SW 1271 (cell line): ENCODE data around the gene TBX5.

ENCODE experiments used
- DNase-seq, 2 experiments: peaks; one replicate each; lab custom pipeline; 2025; lab: John Stamatoyannopoulos, UW

Gene TBX5

DNA sequence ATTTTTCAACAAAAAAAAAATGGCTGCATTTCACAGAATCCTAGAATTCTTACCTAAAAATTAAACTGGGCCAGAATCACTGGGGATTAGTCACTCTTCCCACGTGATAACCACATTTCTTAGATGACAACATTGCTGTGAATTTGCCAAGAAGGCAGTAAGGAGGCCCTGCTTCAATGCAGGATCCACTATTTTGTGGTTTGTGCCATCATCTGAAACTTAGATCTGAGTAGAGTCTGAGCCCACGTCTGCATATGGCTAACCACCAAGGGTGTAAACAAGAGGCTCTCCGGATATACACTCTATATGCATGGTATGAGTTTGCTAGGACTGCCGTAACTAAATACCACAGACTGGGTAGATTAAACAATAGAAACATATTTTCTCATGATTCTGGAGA lies 24.4 kb upstream of the TBX5 start:
- DNase-seq: no peak

DNA sequence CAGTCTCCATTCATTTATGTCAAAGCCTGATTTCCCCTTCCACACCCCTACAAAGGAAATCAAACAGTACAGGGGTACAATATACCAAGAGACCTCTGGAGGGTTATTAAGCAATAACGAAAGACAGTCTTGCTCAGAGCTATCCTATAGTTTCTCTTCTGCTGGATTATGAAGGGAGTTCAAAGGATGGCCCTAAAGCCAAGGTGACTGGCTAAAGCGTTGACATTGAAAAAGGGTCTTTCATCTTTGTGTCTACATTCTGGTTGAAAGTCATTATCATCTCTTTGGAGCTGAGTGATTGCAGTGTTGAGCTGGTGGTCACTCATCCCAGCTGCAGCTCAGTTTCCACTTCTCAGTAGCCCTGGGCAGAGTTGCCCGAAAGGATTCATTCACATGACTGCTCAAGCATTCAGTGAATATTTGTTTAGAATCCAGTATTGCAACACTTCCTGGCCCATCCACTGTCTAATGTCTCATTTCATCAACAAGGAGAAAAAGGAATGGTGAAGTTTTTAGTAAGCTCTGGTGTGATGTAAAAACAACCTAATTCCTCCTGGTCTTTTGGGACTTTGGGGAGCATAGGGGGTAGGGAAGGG lies 19.2 kb upstream of the TBX5 start:
- no peak for DNase-seq

DNA sequence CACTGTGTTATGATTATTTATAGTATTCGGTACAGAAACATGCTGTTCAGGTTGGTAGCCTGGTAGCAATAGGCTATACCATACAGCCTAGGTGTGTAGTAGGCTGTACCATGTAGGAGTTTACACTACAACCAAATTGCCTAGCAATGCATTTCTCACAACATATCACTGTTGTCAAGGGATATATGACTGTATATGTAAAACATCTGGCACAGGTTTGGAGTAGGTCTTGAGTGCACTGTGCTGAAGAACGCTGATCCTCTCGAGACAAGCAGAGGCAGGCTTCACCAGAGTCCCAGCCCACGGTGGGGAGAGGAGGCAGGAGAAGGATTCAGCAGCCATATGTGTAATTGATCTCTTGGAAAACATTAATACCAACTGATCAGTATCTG lies 15.0 kb upstream of the TBX5 start:
- no peak for DNase-seq

DNA sequence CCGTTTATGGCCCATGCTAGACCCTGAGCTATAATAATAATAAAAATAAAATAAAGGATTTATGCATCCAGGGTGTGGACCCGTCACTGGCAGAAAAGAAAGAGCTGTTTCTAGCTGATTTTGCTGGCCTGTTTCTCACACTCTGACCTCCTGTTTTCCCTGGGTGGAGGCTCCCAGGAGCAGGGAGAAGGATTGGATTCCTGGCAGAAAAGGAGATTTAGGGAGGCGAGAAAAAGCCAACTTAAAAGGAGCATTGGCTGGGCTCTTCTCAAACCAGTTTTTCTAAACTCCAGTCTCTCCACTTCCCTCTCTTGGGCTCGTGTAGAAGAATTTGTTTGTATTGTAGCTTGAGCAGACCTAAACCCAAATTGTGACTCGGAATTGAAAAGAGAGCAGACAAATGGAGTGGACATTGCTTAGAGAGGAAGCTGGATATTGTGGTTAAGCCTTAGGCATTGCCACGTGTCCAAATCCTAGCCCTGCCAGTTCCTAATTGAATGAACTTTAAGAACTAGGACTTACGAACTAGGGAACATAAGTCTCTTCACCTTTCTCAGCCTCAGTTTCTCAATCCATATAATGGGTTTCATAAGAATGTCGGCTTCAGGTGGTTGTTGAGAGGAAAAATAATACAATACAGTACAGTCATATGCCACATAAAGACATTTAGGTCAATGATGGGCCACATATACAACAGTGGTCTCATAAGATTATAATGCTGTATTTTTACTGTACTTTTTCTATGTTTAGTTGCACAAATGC lies 14.4 kb upstream of the TBX5 start:
- no peak for DNase-seq

DNA sequence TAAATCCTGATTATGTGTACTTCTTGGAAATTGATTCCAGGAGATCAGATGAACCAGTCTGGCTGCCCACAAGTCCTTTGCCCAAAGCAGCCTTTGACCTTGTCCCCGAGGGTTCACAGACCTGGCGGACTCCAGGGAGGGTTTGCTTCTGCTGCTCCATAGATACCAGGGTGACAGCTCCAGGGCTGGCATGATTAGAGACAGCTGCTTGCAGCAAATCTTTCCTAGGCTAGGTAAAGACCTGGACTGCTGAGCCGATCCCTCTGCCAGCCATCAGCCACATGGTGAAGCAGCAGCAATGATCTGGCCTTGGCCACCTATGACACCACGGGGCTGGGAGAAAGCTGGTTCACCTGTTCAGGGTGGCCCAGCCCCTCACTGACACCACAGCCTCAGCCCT lies 10.1 kb upstream of the TBX5 start:
- DNase-seq: no peak

DNA sequence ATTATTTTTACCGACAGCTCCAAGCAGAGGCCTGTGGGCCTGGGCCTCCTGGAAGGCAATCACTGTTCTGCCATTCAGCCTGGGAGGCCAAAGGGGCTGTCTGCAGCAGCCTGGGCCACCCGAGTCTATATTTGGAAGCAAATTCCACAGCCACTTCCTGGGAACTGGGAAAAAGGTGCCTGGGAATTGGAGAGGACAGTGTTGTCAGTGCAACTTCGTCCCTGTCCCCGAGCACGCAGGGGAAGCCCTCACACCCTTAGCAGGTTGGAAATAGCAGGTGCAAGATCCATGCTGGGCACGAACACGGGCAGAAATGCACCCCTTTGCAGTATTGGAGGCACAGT lies 9.6 kb upstream of the TBX5 start:
- DNase-seq: no peak

DNA sequence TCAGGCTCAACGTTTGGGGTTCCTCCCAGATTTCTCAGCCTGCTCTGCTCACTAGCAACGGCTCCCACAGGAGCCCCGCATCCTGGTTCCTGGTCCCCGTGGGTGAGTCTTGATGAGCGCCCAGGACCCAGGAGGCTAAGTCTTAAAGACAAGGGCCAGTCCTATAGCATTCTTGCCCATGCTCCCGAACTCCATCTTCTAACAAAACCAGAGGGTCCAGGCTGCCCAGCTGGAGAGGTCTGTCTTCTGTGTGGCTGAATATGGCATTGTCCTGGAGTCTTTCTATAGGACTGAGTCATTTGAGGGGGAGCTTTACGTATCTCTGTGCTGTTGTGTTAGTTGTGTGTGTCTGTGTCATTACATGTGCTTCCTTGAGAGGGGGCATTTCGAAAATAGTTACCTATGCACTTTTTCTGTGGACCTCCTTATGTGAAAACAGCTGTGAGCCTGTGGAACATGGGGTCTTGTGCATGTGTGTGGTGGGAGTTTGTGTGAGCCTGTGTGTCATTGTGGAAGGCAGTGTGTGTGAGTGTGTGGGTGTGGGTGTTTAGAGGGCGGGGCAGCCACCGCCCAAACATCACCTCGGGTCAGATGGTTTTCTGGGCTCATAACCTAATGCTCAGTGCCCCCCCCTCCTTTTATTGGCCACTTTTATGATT lies 9.1 kb upstream of the TBX5 start:
- DNase-seq: no peak

DNA sequence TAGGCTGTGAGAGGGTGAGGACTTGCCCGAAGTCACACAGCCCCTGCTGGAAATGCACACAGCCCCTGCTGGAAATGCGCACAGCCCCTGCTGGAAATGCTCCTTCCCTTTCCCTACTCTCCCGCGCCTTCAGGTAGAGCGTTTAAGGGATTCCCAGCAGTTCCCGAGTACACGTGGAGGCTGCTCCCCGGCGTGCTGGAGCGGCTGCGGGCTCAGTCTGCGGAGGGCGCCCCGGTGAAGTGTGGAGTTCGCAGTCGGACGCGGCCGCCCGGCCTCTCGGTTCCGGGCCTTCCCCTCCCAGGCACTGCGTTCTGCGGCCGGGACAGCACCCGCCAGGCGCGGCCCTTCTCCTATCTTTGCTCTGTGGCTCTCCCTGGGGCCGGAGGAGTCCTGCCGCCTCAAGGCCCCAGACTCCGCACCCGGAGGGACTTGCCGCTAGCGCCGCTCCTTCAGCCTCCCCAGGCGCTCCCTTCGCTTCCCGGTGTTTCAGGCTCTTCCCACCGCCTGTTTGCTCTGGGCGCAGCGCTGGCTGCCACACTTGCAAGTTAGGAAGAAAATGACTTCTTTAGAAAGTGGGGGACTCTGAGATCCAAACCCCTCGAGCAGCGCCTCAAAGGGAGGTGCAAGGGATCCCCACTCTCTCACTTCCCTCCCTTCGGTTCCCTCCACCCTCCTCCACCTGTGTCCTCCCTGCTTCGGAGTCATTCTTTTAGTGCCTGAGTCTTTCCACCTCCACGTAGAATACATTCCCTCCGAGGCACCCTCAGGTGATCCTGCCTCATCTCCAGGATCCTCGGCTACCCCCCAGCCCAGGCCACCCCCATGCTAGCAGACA lies 8.3 kb upstream of the TBX5 start:
- no peak for DNase-seq

DNA sequence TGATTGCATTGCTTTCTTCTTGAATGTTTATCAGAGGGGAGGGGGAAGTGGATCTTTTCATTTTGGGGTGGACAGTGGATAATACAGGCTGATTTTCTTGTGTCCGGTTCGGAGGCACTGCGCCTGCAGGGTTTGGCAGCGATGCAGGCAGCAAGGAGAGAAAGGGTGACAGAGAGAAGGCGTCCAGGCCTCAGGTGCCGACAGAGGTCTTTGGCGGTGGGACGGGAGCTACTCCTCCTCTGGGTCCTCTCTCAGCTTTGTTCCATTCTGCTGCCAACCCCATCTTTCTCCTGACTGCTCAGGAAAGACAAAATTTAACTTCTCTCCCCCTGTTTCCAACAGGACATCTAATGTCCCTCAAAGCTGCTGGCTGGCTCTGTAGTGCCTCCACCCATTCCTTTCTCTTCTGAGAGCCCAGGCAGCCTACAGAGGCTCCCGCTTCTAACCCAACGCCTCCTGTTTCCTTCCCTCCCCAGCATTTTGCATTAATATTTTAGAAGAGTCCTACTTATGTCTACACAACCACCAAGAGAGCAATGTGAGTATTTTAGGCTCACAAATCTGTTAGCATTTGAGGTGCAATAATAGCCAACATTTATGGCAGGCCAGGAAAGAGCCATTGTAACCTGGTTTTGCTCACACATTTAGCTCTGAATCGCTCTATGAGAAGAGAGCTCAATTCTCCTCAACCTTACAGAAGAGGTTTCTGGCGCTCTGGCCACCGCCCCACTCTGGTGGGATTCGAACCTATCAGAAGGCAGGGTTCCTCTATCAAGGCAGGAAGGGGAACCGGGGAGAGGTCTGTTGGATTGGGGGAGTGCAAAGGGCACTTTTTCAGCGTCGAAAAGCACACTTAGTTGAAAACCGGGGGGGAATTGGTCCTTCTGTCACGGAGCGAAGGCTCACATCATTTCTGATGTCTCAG lies 7.1 kb upstream of the TBX5 start:
- no peak for DNase-seq

DNA sequence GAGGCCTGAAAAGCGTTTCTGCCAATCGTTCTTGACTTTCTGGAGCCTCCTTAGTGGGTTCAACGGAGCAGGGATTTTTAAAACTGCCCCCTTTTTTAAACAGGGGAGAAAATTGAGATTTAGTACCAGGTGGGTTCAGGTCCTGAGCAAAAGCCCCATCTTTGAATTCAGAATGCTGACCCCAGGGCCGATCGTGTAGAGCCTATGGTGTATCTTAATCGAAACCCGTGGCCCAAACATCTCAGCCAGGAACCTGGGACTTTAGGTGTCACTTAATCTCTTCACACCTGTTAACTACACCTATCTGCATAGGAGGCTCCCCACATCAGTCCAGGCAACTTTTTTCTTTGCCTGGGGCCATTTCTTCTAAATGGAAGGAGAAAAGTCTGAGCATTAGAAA lies 6.4 kb upstream of the TBX5 start:
- no peak for DNase-seq

DNA sequence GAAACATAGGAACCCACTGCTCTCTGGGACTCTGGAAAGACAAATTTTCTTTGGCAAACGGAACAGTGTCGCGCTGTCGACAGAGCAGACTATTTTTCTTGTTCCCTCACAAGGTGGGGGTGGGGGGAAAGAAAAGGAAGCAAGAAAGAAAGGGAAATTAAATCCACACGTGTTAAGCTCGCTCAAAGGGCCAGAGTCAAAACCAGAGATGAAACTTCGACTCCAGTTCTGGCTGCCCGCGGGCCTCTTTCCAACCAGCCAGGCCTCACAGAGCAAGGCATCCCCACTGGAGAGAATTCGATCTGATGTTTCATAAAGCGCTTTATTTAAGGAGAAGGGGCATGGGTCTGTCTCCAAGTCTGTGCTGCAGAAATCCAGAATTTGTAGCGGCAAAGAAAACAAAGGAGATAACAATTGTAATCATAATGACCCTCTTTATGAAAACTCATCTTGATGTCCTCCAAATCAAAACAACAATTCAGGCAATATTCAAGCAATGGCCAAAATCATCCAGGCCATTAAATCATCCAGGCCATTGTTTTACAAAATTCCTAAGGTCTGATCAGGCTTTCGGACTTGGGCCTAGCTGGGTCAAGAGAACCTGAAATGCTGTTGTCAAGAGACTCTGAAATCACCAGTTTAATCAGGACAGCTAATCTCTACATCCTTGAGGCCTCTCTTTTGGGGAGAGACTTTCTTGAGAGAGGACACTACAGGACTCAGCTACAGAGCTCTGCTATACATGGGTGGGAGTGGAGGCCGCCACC lies 5.3 kb upstream of the TBX5 start:
- no peak for DNase-seq

DNA sequence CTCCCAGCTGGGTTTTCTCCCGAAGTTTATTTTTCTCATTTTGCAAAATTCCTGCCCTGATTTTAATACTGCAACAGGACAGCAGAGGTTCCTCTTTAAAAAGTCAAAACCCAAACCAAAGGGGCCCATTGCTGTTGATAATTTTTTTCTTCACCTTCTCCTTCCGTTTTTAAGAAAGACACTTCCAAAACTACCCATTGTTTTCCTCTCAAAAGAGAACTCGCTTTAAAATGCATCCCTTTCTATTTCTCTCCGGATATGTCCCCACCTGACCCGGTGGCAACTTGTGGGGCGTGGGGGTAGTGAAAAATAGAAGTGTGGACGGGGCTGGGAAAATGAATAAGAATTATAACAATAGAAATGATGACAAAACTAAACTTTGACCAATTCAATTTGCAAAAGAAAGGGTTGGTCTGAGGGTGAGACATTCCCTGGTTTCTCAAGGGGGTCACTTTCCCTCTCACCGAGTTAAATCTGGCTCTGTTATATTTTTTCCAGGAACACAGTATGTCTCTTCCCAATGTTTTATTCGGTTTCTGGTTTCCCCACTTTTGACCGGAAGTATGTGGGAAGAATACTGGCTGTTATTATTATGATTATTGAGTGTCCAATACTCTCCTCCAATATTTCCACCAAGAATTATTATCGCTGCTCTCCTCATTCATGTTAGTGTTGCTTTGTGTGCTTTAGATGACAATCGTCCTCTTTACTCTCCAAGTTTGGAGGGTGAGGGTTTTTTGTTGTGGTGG lies 4.1 kb upstream of the TBX5 start:
- no peak for DNase-seq

DNA sequence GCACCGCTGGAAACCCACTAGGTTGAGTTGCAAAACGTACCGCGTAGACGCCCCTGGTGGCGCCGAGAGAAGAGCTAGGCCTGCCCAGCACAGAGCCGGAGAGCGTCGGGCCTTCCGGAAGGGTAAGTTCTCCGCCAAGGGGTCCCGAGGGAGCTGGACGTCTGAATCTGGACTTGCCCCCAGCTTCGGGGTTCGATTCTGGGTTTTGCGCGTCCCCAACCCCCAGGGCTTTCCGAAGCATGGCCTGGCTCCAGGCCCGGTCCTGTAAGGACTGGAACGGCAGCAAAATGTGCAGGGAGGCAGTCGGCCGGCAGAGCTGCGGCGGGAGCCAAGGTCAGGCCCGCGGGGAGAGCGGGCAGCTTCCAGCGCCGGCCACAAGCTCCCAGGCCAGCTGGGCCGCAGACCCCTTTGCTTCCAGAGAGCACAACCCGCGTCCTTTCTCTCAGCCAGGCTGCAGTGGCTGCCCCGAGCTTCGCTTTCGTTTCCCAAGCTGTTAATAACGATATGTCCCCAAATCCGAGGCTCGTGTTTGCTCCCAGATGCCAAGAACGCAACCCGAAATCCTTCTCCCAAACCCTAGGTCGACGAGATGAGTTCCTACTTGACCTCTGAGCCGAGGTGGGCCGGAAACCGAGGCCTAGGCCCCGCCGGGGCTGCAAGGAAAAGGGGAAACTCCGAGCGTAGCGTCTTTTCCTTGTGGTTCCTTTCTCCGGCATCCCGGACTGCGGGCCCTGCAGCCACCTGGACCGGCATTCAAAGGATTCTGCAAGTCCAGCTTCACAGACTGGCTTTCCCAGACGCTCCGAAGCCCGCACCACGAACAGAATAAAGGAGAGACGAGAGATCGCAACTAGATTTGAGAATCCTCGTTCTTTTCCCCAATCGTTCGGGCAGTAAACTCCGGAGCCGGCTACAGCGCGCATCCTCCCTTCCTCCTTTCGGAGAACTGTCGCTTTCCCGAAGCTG lies 3.2 kb upstream of the TBX5 start:
- DNase-seq: no peak

DNA sequence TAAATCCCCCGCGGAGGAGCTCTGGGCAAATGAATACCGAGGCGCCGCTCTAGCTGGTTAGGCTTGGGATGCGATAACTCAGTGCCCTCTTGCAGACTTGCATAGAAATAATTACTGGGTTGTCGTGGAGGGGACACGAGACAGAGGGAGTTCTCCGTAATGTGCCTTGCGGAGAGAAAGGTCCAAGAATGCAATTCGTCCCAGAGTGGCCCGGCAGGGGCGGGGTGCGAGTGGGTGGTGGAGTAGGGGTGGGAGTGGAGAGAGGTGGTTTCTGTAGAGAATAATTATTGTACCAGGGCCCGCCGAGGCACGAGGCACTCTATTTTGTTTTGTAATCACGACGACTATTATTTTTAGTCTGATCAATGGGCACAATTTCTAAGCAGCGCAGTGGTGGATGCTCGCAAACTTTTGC lies 2.5 kb upstream of the TBX5 start:
- DNase-seq: no peak

DNA sequence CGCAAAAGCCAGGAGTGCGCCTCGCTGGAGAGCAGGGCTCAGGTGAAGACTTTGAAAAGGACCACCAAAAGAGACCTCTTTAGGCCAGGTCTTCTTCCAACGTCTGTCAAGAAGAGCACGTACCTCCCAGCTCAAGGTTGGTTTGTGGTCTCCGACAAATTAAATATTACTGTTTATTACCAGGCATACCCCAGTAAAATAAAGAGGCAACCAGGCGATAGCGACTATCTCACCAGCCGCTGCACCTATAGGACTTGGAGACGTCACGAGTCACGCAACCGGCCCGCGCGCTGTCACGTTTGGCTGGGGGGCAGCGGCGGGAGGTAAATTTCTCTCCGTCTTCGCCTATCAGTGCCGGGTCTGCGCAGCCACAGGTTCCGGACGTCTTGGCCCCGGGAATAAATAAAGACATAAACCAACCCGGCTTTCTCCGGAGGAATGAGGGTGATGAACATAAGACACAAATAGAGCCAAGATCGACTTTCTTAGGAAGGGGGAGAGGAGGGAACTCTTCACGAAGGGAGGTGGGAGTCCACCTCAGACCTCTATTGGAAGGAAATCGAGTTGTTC lies 2.0 kb upstream of the TBX5 start:
- DNase-seq: no peak

DNA sequence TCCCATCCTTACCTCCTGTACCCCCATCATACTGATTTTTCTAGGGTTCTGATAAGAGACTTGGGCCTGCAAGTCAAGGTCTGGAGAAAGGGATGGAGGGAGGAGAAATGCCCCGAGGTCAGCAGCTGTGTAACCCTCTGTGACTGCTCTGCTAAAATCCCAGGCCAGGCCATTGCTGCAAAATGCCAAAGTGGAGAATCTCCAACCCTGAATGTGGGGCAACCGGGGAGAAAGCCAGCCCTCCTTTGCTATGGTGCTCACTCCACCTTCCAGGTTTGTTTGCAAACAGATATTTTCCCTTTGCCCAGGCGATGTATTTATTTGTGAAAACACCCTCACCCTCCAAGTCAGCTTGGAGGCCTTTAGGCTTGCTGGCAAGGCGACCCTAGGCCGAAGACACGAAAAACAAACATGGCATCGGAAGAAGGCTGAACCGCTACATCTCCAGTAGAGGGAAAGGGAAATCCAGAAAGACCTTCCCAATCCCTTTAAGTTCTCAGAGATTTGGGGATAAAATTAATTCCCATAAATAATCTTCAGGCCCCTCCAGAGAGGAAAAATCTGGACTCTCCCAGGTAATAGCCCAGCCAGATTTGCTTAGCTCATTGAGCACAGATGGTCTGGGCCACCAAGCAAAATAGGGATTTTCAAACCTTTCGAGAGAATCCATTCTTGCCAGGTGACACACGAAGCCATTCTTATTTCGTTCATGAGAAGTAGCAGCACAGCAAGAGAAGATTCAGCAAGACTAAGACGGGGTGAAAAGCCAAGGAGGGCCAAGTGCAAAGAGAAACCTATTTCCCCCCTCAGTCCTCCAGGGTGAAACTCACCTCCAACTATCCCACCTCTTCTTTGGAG lies 1.3 kb upstream of the TBX5 start:
- DNase-seq: no peak

DNA sequence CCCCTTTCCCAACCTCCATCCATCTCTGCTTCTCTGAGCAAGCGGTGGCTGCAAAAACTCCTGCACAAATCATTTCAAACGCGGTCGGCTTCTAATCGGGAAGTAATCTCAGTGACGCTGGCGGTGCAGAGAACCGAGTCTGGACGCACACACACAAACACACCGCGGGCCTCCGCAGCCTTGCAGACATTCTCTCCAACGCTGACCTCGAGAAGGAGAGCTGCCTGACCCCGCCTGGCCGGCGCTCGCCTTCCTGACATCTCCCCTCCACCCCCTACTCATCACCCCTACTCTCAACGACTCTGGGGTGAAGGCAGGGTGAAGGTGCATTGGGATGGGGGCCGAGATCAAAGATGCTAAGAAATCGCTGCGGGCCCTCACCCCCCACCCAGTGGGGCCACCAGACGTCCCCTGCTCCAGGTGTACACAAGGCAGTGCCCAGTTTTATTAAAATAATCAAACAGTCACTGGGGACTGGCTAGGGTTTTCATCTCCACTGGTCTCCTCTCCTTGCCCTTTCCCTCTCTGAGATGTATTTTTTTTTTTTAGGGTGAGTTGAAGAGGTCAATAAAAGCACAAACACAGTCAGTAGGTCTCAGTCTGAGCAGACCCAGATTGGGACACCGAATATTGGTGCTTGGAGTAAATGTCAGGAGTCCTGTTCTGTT lies 506 bp upstream of the TBX5 start:
- no peak for DNase-seq
